HFFc6 (cell line): Measurements from ENCODE around the gene PLEKHA4. TPM values are rescaled to one million over a fixed set of nuclear protein-coding genes. Genes with fewer than 3 reads are reported as not detected.

Source experiments
- DNase-seq: peaks from one replicate; pipeline ENCODE4 v3.0.0-alpha.2; 2018
- H3K27ac Mint-ChIP-seq: 2 replicates; pipeline ENCODE4 v1.8.0; 2020; ENCODE audit warnings: mild to moderate bottlenecking, mixed read lengths
- H3K27me3 Mint-ChIP-seq: 2 replicates; pipeline ENCODE4 v1.8.0; 2021; ENCODE audit warnings: mild to moderate bottlenecking, moderate library complexity, mixed read lengths; ENCODE audit not compliant: insufficient read depth
- H3K36me3 Mint-ChIP-seq: 2 replicates; pipeline ENCODE4 v1.8.0; 2021; ENCODE audit warnings: low read depth, mixed read lengths
- H3K4me1 Mint-ChIP-seq: 2 replicates; pipeline ENCODE4 v1.8.0; 2020; ENCODE audit warnings: low read depth, mixed read lengths
- H3K4me3 Mint-ChIP-seq: 2 replicates; pipeline ENCODE4 v1.8.0; 2020; ENCODE audit warnings: mild to moderate bottlenecking, moderate library complexity, mixed read lengths
- H3K9me3 Mint-ChIP-seq: 2 replicates; pipeline ENCODE4 v1.8.0; 2020; ENCODE audit warnings: mild to moderate bottlenecking, mixed read lengths
- total RNA-seq, 6 experiments: library from RNA; stranded (reverse); fragmentation: NEBNext Ultra II Directional; extraction: Animal tissue kit (Norgen Biotek cat#: 25700); gene quantifications; 2 replicates in 1 of 6; 3 replicates in 5 of 6; pipeline ENCODE4 v1.2.3, GENCODE V29; 2021
- TF ChIP-seq, protein P1 (sequence below): fragments of 200-600 bp; sonication (generic); IDR thresholded peaks from 2 replicates; pipeline ENCODE4 v1.5.0; 2021; ENCODE audit warnings: antibody characterized with exemption, mild to moderate bottlenecking

The PLEKHA4 gene
- total RNA-seq, 6 experiments from 2014 or later, result 7.7 to 15.1 (median 13.2) TPM

DNA sequence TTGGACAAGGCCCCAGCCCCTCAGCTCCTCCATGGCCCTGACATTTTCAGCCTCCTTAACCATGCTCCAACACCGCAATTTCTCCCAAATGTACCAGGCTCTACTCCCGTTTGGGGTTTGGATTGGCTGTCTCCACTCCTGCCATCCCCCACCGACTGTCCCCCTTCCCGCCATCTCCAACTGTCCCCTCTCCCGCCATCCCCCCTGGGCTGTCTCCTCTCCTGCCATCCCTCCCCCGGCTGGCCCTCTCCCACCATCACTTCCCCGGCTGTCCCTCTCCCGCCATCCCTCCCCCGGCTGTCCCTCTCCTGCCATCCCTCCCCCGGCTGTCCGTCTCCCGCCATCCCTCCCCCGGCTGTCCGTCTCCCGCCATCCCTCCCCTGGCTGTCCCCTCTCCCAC lies 63.0 kb downstream of the PLEKHA4 start:
- no peaks in the 10 kb centered on the region for H3K9me3 Mint-ChIP-seq
- H3K4me3 Mint-ChIP-seq, result no peak overlapping the region
- no peak overlapping the region for H3K27ac Mint-ChIP-seq
- no peaks in the 10 kb centered on the region for H3K36me3 Mint-ChIP-seq
- DNase-seq, result no peak
- H3K27me3 Mint-ChIP-seq, result no peaks in the 10 kb centered on the region; the same call in 1 of the 2 replicates
- H3K4me1 Mint-ChIP-seq, result peaks cover 17% of the 10 kb centered on the region
- TF ChIP-seq, protein P1, sequence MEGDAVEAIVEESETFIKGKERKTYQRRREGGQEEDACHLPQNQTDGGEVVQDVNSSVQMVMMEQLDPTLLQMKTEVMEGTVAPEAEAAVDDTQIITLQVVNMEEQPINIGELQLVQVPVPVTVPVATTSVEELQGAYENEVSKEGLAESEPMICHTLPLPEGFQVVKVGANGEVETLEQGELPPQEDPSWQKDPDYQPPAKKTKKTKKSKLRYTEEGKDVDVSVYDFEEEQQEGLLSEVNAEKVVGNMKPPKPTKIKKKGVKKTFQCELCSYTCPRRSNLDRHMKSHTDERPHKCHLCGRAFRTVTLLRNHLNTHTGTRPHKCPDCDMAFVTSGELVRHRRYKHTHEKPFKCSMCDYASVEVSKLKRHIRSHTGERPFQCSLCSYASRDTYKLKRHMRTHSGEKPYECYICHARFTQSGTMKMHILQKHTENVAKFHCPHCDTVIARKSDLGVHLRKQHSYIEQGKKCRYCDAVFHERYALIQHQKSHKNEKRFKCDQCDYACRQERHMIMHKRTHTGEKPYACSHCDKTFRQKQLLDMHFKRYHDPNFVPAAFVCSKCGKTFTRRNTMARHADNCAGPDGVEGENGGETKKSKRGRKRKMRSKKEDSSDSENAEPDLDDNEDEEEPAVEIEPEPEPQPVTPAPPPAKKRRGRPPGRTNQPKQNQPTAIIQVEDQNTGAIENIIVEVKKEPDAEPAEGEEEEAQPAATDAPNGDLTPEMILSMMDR, result no peak

GRCh38 chr19:48804496-48804895 lies 63.9 kb downstream of the PLEKHA4 start:
- TF ChIP-seq, protein P1, result no peak
- peaks cover 8% of the 10 kb centered on the region for H3K4me1 Mint-ChIP-seq
- H3K36me3 Mint-ChIP-seq, result no peaks in the 10 kb centered on the region
- H3K4me3 Mint-ChIP-seq, result no peak overlapping the region
- H3K27me3 Mint-ChIP-seq, result no peaks in the 10 kb centered on the region; the same call in 1 of the 2 replicates
- DNase-seq, result no peak
- no peak overlapping the region for H3K27ac Mint-ChIP-seq
- no peaks in the 10 kb centered on the region for H3K9me3 Mint-ChIP-seq

GRCh38 chr19:48802623-48803022 lies 65.8 kb downstream of the PLEKHA4 start:
- DNase-seq, result no peak
- Mint-ChIP-seq H3K36me3 (no peaks in the 10 kb centered on the region), H3K27me3 (no peaks in the 10 kb centered on the region; the same call in 1 of the 2 replicates), H3K27ac (no peak overlapping the region), H3K4me1 (no peaks in the 10 kb centered on the region), H3K4me3 (no peak overlapping the region), H3K9me3 (no peaks in the 10 kb centered on the region)
- TF ChIP-seq, protein P1, result no peak

DNA sequence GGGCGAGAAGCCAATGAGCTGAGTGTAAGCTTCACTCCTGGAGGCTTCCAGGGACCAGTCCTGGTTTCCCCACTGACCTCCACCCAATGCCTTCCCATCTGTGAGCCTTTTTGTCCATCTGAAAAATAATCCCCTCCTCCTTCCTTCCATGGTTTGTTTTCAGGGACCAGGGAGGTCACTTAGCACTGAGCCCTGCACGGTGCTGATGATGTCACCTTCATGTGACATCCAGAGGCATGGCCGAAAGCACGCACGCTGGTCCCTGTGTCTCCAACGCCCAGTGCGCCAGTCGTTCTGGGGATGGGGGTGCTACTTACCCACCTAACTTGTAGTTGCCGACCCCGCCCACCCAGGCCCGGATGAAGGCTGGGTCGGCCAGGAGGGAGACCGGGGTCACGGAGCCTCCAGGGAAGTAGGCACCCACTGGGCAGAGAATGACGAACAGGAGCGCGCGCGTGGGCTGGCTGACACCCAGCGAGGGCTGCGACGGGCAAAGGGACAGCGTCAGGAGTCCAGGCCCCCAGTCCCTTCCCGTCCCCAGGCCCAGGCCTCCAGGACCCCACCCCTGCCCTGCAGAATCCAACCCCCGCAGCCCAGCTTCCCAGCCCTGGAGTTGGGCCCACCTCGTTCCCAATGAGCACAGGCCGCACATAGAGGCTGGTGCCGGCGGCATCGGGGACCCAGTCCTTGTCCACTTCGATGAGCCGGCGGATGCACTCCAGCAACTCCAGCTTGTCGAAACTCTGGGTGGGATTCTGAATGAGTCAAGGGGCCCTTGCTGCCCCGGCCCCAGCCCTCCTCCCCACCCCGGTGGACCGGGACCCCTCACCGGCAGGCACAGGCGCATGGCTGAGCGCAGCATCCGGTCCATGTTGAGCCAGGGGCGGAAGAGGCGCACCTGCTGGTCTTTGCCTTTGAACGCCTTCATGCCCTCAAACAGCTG lies 68.8 kb downstream of the PLEKHA4 start:
- no peaks in the 10 kb centered on the region for H3K27me3 Mint-ChIP-seq

DNA sequence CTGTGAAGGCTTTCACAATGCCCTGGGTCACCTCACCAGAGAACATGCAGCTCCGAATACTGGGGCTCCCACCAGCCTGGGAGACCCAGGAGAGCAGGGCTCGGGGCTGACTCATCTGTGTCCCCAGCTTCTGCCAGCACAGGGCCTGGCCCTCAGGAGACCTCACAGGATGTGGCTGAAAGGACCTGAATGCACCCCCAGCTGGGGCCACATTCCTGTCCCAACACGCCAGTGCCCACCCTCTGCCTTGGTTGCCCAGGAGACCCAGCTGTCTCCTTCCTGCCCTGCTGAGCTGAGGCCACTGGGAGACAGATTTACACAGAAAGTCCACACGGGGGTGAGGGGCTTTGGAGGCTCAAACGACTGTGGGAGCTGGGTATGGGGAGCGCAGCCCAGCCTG lies 69.5 kb downstream of the PLEKHA4 start:
- Mint-ChIP-seq H3K36me3 (no peaks in the 10 kb centered on the region), H3K9me3 (no peaks in the 10 kb centered on the region), H3K4me3 (no peak overlapping the region), H3K27ac (0 out of 2 replicates have a peak overlapping the region, but pooled peaks have one; percentile 51), H3K27me3 (no peaks in the 10 kb centered on the region; the same call in 1 of the 2 replicates), H3K4me1 (peaks cover 16% of the 10 kb centered on the region)
- TF ChIP-seq, protein P1, result no peak
- DNase-seq, result no peak

More for the DNA sequence above, 68.8 kb downstream of the PLEKHA4 start:
- Mint-ChIP-seq H3K9me3 (no peaks in the 10 kb centered on the region), H3K27ac (peak overlapping the region; percentile 51), H3K4me3 (no peak overlapping the region), H3K4me1 (peaks cover 12% of the 10 kb centered on the region), H3K36me3 (no peaks in the 10 kb centered on the region)
- DNase-seq, result no peak
- TF ChIP-seq, protein P1, result no peak
